SJSA1 (cell line): ENCODE measurements around the gene ACTC1. TPM values are rescaled to one million over a fixed set of nuclear protein-coding genes. Genes with fewer than 3 reads are reported as not detected.
"Not testable (repeated sequence)": the region's sequence is repeated elsewhere in the genome, so short reads cannot be mapped to it uniquely, and the experiment has no call there.

Source experiments
- DNase-seq, 2 experiments: peaks; one replicate each; pipeline ENCODE4 v3.0.0-alpha.2; 2015 to 2020; ENCODE audit warnings: low spot score in 2 of 2, low read depth in 1 of 2
- H3K27ac ChIP-seq: fragments of 250-450 bp; sonication (Bioruptor Pico); 2 replicates; pipeline ENCODE4 v1.5.1; 2020; ENCODE audit warnings: mild to moderate bottlenecking, moderate library complexity
- H3K27me3 ChIP-seq: fragments of 250-450 bp; sonication (Bioruptor Pico); replicated peaks from 2 replicates; pipeline ENCODE4 v1.5.1; 2020; ENCODE audit warnings: mild to moderate bottlenecking, moderate library complexity
- H3K36me3 ChIP-seq: fragments of 250-450 bp; sonication (Bioruptor Pico); 2 replicates; pipeline ENCODE4 v1.5.1; 2020; ENCODE audit warnings: mild to moderate bottlenecking
- H3K4me1 ChIP-seq: fragments of 250-450 bp; sonication (Bioruptor Pico); replicated peaks from 2 replicates; pipeline ENCODE4 v1.6.1; 2021; ENCODE audit warnings: mild to moderate bottlenecking
- H3K4me3 ChIP-seq: fragments of 250-450 bp; sonication (Bioruptor Pico); 2 replicates; pipeline ENCODE4 v1.5.1; 2020; ENCODE audit warnings: mild to moderate bottlenecking
- H3K9me3 ChIP-seq: fragments of 250-450 bp; sonication (Bioruptor Pico); replicated peaks from 2 replicates; pipeline ENCODE4 v1.5.1; 2020; ENCODE audit warnings: mild to moderate bottlenecking
- total RNA-seq: library from RNA; depleted of rRNA; stranded (reverse); fragments of >200 nt; shearing (Covaris generic); gene quantifications from 2 replicates; pipeline ENCODE4 v1.2.3, GENCODE V29; 2014; rRNA removed

Gene ACTC1
- total RNA-seq = 1.4 and 5.8 TPM in 2 replicates

GRCh38 chr15:34795267-34796081 is at the start of gene ACTC1:
TSS of gene ACTC1 (minus strand) at chr15:34795549. CDS start at chr15:34794808, 741 bp downstream.
- Histone ChIP-seq H3K27me3 (no peaks in the 10 kb centered on the region), H3K9me3 (no peaks in the 10 kb centered on the region), H3K4me3 (0 out of 2 replicates have a peak within 1 kb of the TSS, but pooled peaks have one; percentile 9), H3K27ac (no peak within 1 kb of the TSS), H3K4me1 (peaks cover 27% of the 10 kb centered on the region), H3K36me3 (no peaks in the 10 kb centered on the region)
- peak; percentile 41 to 74 for DNase-seq

GRCh38 chr15:34841262-34841725 is 45.9 kb upstream of the ACTC1 start:
- Histone ChIP-seq H3K27me3 (no peaks in the 10 kb centered on the region), H3K4me1 (peaks cover 19% of the 10 kb centered on the region), H3K9me3 (no peaks in the 10 kb centered on the region), H3K36me3 (no peaks in the 10 kb centered on the region), H3K27ac (no peak overlapping the region), H3K4me3 (no peak overlapping the region)
- peak in 1 of 2 experiments; percentile 10 for DNase-seq

GRCh38 chr15:34838282-34838681 is 42.9 kb upstream of the ACTC1 start:
- no peaks in the 10 kb centered on the region for H3K9me3 ChIP-seq
- H3K27ac ChIP-seq = no peak overlapping the region
- DNase-seq = no peak
- no peaks in the 10 kb centered on the region for H3K27me3 ChIP-seq
- no peaks in the 10 kb centered on the region for H3K36me3 ChIP-seq
- no peak overlapping the region for H3K4me3 ChIP-seq
- H3K4me1 ChIP-seq = peaks cover 19% of the 10 kb centered on the region

GRCh38 chr15:34837246-34838016 is 42.1 kb upstream of the ACTC1 start:
- DNase-seq = peak; percentile 33 to 69
- H3K9me3 ChIP-seq = no peaks in the 10 kb centered on the region
- H3K27me3 ChIP-seq = no peaks in the 10 kb centered on the region
- no peak overlapping the region for H3K27ac ChIP-seq
- peaks cover 19% of the 10 kb centered on the region for H3K4me1 ChIP-seq
- H3K4me3 ChIP-seq = no peak overlapping the region
- H3K36me3 ChIP-seq = no peaks in the 10 kb centered on the region

GRCh38 chr15:34828145-34828911 is 33.0 kb upstream of the ACTC1 start:
- no peaks in the 10 kb centered on the region for H3K36me3 ChIP-seq
- H3K4me3 ChIP-seq = no peak overlapping the region
- no peaks in the 10 kb centered on the region; the same call in 1 of the 2 replicates for H3K27me3 ChIP-seq
- DNase-seq = no peak
- no peaks in the 10 kb centered on the region for H3K4me1 ChIP-seq
- no peaks in the 10 kb centered on the region for H3K9me3 ChIP-seq
- no peak overlapping the region for H3K27ac ChIP-seq

GRCh38 chr15:34821831-34822230 is 26.5 kb upstream of the ACTC1 start:
- no peaks in the 10 kb centered on the region; the same call in 1 of the 2 replicates for H3K36me3 ChIP-seq
- peaks cover 12% of the 10 kb centered on the region for H3K4me1 ChIP-seq
- no peaks in the 10 kb centered on the region; the same call in 1 of the 2 replicates for H3K27me3 ChIP-seq
- DNase-seq = no peak
- no peaks in the 10 kb centered on the region; the same call in 1 of the 2 replicates for H3K9me3 ChIP-seq
- H3K4me3 ChIP-seq = no peak overlapping the region
- H3K27ac ChIP-seq = no peak overlapping the region

GRCh38 chr15:34820110-34820509 is 24.8 kb upstream of the ACTC1 start:
- H3K4me1 ChIP-seq = peaks cover 15% of the 10 kb centered on the region
- DNase-seq = no peak
- H3K9me3 ChIP-seq = no peaks in the 10 kb centered on the region; the same call in 1 of the 2 replicates
- no peak overlapping the region for H3K4me3 ChIP-seq
- no peak overlapping the region for H3K27ac ChIP-seq
- H3K36me3 ChIP-seq = no peaks in the 10 kb centered on the region; the same call in 1 of the 2 replicates
- H3K27me3 ChIP-seq = no peaks in the 10 kb centered on the region

- peak in 1 of 2 experiments; percentile 45 for DNase-seq
- peaks cover 19% of the 10 kb centered on the region for H3K4me1 ChIP-seq
- no peaks in the 10 kb centered on the region; the same call in 1 of the 2 replicates for H3K36me3 ChIP-seq
- no peak overlapping the region for H3K4me3 ChIP-seq
- peak overlapping the region; percentile 13; the same call in 1 of the 2 replicates for H3K27ac ChIP-seq
- H3K9me3 ChIP-seq = no peaks in the 10 kb centered on the region; the same call in 1 of the 2 replicates
- no peaks in the 10 kb centered on the region for H3K27me3 ChIP-seq
These were observed 23.2 kb upstream of the ACTC1 start for GRCh38 chr15:34818526-34818925.

GRCh38 chr15:34815836-34816235 is 20.5 kb upstream of the ACTC1 start:
- Histone ChIP-seq H3K36me3 (no peaks in the 10 kb centered on the region; the same call in 1 of the 2 replicates), H3K27ac (no peak overlapping the region), H3K4me1 (peaks cover 44% of the 10 kb centered on the region), H3K4me3 (no peak overlapping the region), H3K27me3 (no peaks in the 10 kb centered on the region), H3K9me3 (no peaks in the 10 kb centered on the region; the same call in 1 of the 2 replicates)
- DNase-seq = no peak

- no peaks in the 10 kb centered on the region for H3K36me3 ChIP-seq
- DNase-seq = no peak
- H3K27me3 ChIP-seq = no peaks in the 10 kb centered on the region
- H3K4me3 ChIP-seq = no peak overlapping the region
- peaks cover 51% of the 10 kb centered on the region for H3K4me1 ChIP-seq
- no peak overlapping the region for H3K27ac ChIP-seq
- H3K9me3 ChIP-seq = no peaks in the 10 kb centered on the region
These were observed 18.3 kb upstream of the ACTC1 start for GRCh38 chr15:34813446-34814190.

- H3K4me1 ChIP-seq = peaks cover 45% of the 10 kb centered on the region
- H3K36me3 ChIP-seq, H3K9me3 ChIP-seq, H3K4me3 ChIP-seq, DNase-seq, H3K27me3 ChIP-seq: not testable (repeated sequence)
- peak overlapping the region; percentile 6; the same call in 1 of the 2 replicates for H3K27ac ChIP-seq
These were observed 17.6 kb upstream of the ACTC1 start for GRCh38 chr15:34812868-34813365.

GRCh38 chr15:34812369-34812768 is 17.0 kb upstream of the ACTC1 start:
- H3K36me3 ChIP-seq = no peaks in the 10 kb centered on the region
- no peaks in the 10 kb centered on the region for H3K27me3 ChIP-seq
- H3K27ac ChIP-seq = peak overlapping the region; percentile 6
- H3K4me3 ChIP-seq = no peak overlapping the region
- peaks cover 45% of the 10 kb centered on the region for H3K4me1 ChIP-seq
- no peaks in the 10 kb centered on the region for H3K9me3 ChIP-seq
- no peak for DNase-seq
